WTC11 (cell line): Measurements from ENCODE around the gene KCNMA1. TPM values are rescaled to one million over a fixed set of nuclear protein-coding genes. Genes with fewer than 3 reads are reported as not detected.

Source experiments
- ATAC-seq: fragments of 200-7000 bp; cut with Tn5 transposase; 2 replicates; pipeline ENCODE4 v1.10.0; 2021; ENCODE audit warnings: mild to moderate bottlenecking, moderate library complexity
- CTCF ChIA-PET: fragments of 300-600 bp; sonication (Branson Sonifier 250); formaldehyde crosslinking; loops from one replicate; lab custom pipeline; 2021; ENCODE audit warnings: antibody characterized with exemption; lab: Charles Lee
- POLR2A ChIA-PET: fragments of 350-600 bp; sonication (Branson Sonifier 250); formaldehyde crosslinking; loops from one replicate; lab custom pipeline; 2021; ENCODE audit warnings: antibody characterized with exemption; lab: Charles Lee
- DNase-seq: peaks from one replicate; pipeline ENCODE4 v3.0.0; 2021; ENCODE audit warnings: low spot score
- H3K27ac Mint-ChIP-seq: 2 replicates; pipeline ENCODE4 v1.8.0; 2021; ENCODE audit warnings: mixed read lengths
- H3K27me3 Mint-ChIP-seq: 2 replicates; pipeline ENCODE4 v1.8.0; 2021; ENCODE audit warnings: low read depth, mild to moderate bottlenecking, moderate library complexity, mixed read lengths
- H3K36me3 Mint-ChIP-seq: 2 replicates; pipeline ENCODE4 v1.8.0; 2021; ENCODE audit warnings: mixed read lengths
- H3K4me1 Mint-ChIP-seq: 2 replicates; pipeline ENCODE4 v1.8.0; 2022; ENCODE audit warnings: mixed read lengths
- H3K4me3 Mint-ChIP-seq: 2 replicates; pipeline ENCODE4 v1.8.0; 2021; ENCODE audit warnings: mild to moderate bottlenecking, moderate library complexity, mixed read lengths
- H3K9me3 Mint-ChIP-seq: 2 replicates; pipeline ENCODE4 v1.8.0; 2021; ENCODE audit warnings: mixed read lengths
- CBFB ChIP-seq: sonication (generic); formaldehyde crosslinking; IDR thresholded peaks from 2 replicates; pipeline ENCODE4 v1.8.1; 2022; ENCODE audit warnings: mild to moderate bottlenecking, low read depth, missing genetic modification reagents
- ESRRA ChIP-seq: sonication (generic); formaldehyde crosslinking; IDR thresholded peaks from 2 replicates; pipeline ENCODE4 v1.8.1; 2022; ENCODE audit warnings: mild to moderate bottlenecking, missing genetic modification reagents, borderline replicate concordance
- FOXK1 ChIP-seq: sonication (generic); formaldehyde crosslinking; IDR thresholded peaks from 2 replicates; pipeline ENCODE4 v1.8.0; 2022; ENCODE audit warnings: mild to moderate bottlenecking, moderate library complexity, missing genetic modification reagents
- GRHL2 ChIP-seq: fragments of 250-450 bp; sonication (Bioruptor Pico); IDR thresholded peaks from 2 replicates; pipeline ENCODE4 v1.8.0; 2022; ENCODE audit warnings: mild to moderate bottlenecking, moderate library complexity; ENCODE audit not compliant: insufficient replicate concordance, severe bottlenecking
- HMGA2 ChIP-seq: fragments of 250-450 bp; sonication (Bioruptor Pico); IDR thresholded peaks from 2 replicates; pipeline ENCODE4 v1.4.0; 2021; ENCODE audit warnings: mild to moderate bottlenecking, moderate library complexity
- NR1H2 ChIP-seq: sonication (generic); formaldehyde crosslinking; IDR thresholded peaks from 2 replicates; pipeline ENCODE4 v1.9.0; 2021; ENCODE audit warnings: mild to moderate bottlenecking, moderate library complexity, missing genetic modification reagents
- ZBTB21 ChIP-seq: sonication (generic); formaldehyde crosslinking; IDR thresholded peaks from 2 replicates; pipeline ENCODE4 v1.8.1; 2023; ENCODE audit warnings: mild to moderate bottlenecking, missing genetic modification reagents, borderline replicate concordance
- ZNF263 ChIP-seq: sonication (generic); formaldehyde crosslinking; IDR thresholded peaks from 2 replicates; pipeline ENCODE4 v1.8.1; 2022; ENCODE audit warnings: low read depth, mild to moderate bottlenecking, moderate library complexity, missing genetic modification reagents
- ZNF317 ChIP-seq: sonication (generic); formaldehyde crosslinking; IDR thresholded peaks from 2 replicates; pipeline ENCODE4 v1.8.1; 2023; ENCODE audit warnings: low read depth, mild to moderate bottlenecking, moderate library complexity, missing genetic modification reagents, borderline replicate concordance
- ZNF671 ChIP-seq: fragments of 250-450 bp; sonication (Bioruptor Pico); IDR thresholded peaks from 2 replicates; pipeline ENCODE4 v1.8.0; 2021; ENCODE audit warnings: mild to moderate bottlenecking
- total RNA-seq: library from RNA; stranded (reverse); gene quantifications from 3 replicates; pipeline ENCODE4 v1.2.3, GENCODE V29; 2021
- TF ChIP-seq, protein P1 (sequence below): sonication (generic); formaldehyde crosslinking; conservative IDR thresholded peaks from 2 replicates; pipeline ENCODE4 v1.8.1; 2023; ENCODE audit warnings: mild to moderate bottlenecking, low read depth, missing genetic modification reagents, moderate library complexity
- TF ChIP-seq, protein P2 (sequence below): fragments of 250-450 bp; sonication (Bioruptor Pico); conservative IDR thresholded peaks from 2 replicates; pipeline ENCODE4 v1.9.0; 2021; ENCODE audit warnings: mild to moderate bottlenecking
- TF ChIP-seq, protein P3 (sequence below): sonication (generic); formaldehyde crosslinking; IDR thresholded peaks from 2 replicates; pipeline ENCODE4 v1.8.1; 2023; ENCODE audit warnings: mild to moderate bottlenecking, missing genetic modification reagents
- TF ChIP-seq, protein P4 (sequence below): fragments of 250-450 bp; sonication (Bioruptor Pico); IDR thresholded peaks from 2 replicates; pipeline ENCODE4 v1.9.0; 2021; ENCODE audit warnings: mild to moderate bottlenecking
- TF ChIP-seq, protein P5 (sequence below): sonication (generic); formaldehyde crosslinking; IDR thresholded peaks from 2 replicates; pipeline ENCODE4 v1.8.1; 2022; ENCODE audit warnings: low read depth, missing genetic modification reagents, borderline replicate concordance
- TF ChIP-seq, protein P6 (sequence below): sonication (generic); formaldehyde crosslinking; IDR thresholded peaks from 2 replicates; pipeline ENCODE4 v1.8.1; 2022; ENCODE audit warnings: missing genetic modification reagents, borderline replicate concordance
- TF ChIP-seq, protein P7 (sequence below): sonication (generic); formaldehyde crosslinking; IDR thresholded peaks from 2 replicates; pipeline ENCODE4 v1.8.1; 2023; ENCODE audit warnings: mild to moderate bottlenecking, missing genetic modification reagents, moderate library complexity

The KCNMA1 gene
- total RNA-seq, 1 experiment from 2014 or later = 7.3 TPM

DNA sequence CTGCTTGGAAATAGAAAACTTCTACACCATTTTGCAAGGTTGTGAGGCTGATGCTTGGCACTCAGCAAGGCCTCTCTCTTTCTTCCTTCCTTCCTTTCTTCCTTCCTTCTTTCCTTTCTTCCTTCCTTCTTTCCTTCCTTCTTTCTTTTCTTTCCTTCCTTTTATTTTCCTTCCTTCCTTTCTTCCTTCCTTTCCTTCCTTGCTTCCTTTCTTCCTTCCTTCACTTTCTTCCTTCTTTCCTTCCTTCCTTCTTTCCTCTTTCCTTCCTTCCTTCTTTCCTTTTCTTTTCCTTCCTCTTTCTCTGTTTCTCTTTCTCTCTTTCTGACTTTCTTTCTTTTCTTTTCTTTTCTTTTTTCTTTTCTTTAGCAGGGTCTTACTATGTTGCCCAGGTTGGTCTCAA, 460.4 kb downstream of the KCNMA1 start:
- TF ChIP-seq, protein P1, sequence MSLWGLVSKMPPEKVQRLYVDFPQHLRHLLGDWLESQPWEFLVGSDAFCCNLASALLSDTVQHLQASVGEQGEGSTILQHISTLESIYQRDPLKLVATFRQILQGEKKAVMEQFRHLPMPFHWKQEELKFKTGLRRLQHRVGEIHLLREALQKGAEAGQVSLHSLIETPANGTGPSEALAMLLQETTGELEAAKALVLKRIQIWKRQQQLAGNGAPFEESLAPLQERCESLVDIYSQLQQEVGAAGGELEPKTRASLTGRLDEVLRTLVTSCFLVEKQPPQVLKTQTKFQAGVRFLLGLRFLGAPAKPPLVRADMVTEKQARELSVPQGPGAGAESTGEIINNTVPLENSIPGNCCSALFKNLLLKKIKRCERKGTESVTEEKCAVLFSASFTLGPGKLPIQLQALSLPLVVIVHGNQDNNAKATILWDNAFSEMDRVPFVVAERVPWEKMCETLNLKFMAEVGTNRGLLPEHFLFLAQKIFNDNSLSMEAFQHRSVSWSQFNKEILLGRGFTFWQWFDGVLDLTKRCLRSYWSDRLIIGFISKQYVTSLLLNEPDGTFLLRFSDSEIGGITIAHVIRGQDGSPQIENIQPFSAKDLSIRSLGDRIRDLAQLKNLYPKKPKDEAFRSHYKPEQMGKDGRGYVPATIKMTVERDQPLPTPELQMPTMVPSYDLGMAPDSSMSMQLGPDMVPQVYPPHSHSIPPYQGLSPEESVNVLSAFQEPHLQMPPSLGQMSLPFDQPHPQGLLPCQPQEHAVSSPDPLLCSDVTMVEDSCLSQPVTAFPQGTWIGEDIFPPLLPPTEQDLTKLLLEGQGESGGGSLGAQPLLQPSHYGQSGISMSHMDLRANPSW (CRISPR knock-in tag) = no peak
- TF ChIP-seq HMGA2 (CRISPR knock-in tag) (no peak), ESRRA (no peak), ZBTB21 (CRISPR knock-in tag) (no peak), GRHL2 (CRISPR knock-in tag) (no peak), ZNF671 (no peak), ZNF317 (CRISPR knock-in tag) (no peak), CBFB (CRISPR knock-in tag) (no peak), FOXK1 (CRISPR knock-in tag) (no peak), NR1H2 (no peak), ZNF263 (CRISPR knock-in tag) (no peak)
- TF ChIP-seq, protein P2, sequence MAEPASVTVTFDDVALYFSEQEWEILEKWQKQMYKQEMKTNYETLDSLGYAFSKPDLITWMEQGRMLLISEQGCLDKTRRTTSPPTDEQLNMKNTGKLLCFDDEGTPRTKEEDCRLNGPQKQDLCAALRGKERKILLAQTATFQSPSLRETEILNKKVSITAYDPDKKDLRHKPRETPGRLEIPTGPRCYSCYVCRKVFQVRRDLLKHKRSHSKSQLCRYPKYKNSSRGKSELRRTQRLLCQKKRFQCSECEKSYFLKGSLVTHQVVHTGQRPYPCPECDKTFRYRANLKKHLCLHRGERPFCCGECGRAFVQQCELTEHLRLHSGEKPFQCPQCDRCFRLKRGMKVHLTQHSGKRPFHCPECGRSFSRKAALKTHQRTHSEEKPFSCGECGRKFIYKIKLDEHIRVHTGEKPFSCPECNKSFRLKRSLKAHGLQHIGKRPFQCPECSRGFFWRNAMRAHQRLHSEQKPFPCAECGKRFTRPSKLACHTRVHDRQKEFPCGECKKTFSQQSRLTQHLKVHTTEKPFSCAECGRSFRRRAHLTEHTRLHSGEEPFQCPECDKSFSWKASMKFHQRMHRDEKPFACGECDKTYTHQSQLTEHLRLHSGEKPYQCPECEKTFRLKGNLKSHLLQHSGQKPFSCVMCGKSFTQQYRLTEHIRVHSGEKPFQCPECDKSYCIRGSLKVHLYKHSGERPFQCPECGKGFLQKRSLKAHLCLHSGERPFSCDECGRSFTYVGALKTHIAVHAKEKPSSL = no peak
- TF ChIP-seq, protein P3, sequence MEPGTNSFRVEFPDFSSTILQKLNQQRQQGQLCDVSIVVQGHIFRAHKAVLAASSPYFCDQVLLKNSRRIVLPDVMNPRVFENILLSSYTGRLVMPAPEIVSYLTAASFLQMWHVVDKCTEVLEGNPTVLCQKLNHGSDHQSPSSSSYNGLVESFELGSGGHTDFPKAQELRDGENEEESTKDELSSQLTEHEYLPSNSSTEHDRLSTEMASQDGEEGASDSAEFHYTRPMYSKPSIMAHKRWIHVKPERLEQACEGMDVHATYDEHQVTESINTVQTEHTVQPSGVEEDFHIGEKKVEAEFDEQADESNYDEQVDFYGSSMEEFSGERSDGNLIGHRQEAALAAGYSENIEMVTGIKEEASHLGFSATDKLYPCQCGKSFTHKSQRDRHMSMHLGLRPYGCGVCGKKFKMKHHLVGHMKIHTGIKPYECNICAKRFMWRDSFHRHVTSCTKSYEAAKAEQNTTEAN (CRISPR knock-in tag) = no peak
- TF ChIP-seq, protein P4, sequence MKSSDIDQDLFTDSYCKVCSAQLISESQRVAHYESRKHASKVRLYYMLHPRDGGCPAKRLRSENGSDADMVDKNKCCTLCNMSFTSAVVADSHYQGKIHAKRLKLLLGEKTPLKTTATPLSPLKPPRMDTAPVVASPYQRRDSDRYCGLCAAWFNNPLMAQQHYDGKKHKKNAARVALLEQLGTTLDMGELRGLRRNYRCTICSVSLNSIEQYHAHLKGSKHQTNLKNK (CRISPR knock-in tag) = no peak
- TF ChIP-seq, protein P5, sequence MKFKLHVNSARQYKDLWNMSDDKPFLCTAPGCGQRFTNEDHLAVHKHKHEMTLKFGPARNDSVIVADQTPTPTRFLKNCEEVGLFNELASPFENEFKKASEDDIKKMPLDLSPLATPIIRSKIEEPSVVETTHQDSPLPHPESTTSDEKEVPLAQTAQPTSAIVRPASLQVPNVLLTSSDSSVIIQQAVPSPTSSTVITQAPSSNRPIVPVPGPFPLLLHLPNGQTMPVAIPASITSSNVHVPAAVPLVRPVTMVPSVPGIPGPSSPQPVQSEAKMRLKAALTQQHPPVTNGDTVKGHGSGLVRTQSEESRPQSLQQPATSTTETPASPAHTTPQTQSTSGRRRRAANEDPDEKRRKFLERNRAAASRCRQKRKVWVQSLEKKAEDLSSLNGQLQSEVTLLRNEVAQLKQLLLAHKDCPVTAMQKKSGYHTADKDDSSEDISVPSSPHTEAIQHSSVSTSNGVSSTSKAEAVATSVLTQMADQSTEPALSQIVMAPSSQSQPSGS (CRISPR knock-in tag) = no peak
- TF ChIP-seq, protein P6, sequence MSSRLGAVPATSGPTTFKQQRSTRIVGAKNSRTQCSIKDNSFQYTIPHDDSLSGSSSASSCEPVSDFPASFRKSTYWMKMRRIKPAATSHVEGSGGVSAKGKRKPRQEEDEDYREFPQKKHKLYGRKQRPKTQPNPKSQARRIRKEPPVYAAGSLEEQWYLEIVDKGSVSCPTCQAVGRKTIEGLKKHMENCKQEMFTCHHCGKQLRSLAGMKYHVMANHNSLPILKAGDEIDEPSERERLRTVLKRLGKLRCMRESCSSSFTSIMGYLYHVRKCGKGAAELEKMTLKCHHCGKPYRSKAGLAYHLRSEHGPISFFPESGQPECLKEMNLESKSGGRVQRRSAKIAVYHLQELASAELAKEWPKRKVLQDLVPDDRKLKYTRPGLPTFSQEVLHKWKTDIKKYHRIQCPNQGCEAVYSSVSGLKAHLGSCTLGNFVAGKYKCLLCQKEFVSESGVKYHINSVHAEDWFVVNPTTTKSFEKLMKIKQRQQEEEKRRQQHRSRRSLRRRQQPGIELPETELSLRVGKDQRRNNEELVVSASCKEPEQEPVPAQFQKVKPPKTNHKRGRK (CRISPR knock-in tag) = no peak; the same call in 1 of the 2 replicates
- TF ChIP-seq, protein P7, sequence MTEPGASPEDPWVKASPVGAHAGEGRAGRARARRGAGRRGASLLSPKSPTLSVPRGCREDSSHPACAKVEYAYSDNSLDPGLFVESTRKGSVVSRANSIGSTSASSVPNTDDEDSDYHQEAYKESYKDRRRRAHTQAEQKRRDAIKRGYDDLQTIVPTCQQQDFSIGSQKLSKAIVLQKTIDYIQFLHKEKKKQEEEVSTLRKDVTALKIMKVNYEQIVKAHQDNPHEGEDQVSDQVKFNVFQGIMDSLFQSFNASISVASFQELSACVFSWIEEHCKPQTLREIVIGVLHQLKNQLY (CRISPR knock-in tag) = no peak
- H3K36me3 Mint-ChIP-seq = no peaks in the 10 kb centered on the region
- H3K4me3 Mint-ChIP-seq = no peak overlapping the region
- peaks cover 9% of the 10 kb centered on the region for H3K4me1 Mint-ChIP-seq
- H3K9me3 Mint-ChIP-seq = no peaks in the 10 kb centered on the region; the same call in 1 of the 2 replicates
- CTCF ChIA-PET = no interaction called here
- no peak for DNase-seq
- no peaks in the 10 kb centered on the region; the same call in 1 of the 2 replicates for H3K27me3 Mint-ChIP-seq
- ATAC-seq = no peak
- POLR2A ChIA-PET = interaction anchor here (0.7 kb wide), 1 partner anchor 216 kb away, joined by 7 read pairs; no protein-coding TSS in a partner anchor
- H3K27ac Mint-ChIP-seq = no peak overlapping the region
